GM13976 (cell line): ENCODE measurements around the gene NDUFAF8.

Experiments
- DNase-seq: peaks from one replicate; pipeline ENCODE4 v3.0.0; 2012; ENCODE audit warnings: low spot score
- in situ Hi-C: fragments of 300-500 bp; cut with MboI; formaldehyde crosslinking; loops from one replicate; pipeline ENCODE4 v1.12.0; 2022; ENCODE audit warnings: low sequenced_read_pairs, mixed read lengths, inconsistent platforms; ENCODE audit not compliant: unreplicated experiment
- TF ChIP-seq, protein P1 (sequence below): IDR thresholded peaks from 2 replicates; pipeline ENCODE4 v1.5.1; 2012; ENCODE audit warnings: borderline replicate concordance, mild to moderate bottlenecking; ENCODE audit not compliant: insufficient read depth; ENCODE audit errors: extremely low read depth, missing control alignments, control extremely low read depth

The NDUFAF8 gene

DNA sequence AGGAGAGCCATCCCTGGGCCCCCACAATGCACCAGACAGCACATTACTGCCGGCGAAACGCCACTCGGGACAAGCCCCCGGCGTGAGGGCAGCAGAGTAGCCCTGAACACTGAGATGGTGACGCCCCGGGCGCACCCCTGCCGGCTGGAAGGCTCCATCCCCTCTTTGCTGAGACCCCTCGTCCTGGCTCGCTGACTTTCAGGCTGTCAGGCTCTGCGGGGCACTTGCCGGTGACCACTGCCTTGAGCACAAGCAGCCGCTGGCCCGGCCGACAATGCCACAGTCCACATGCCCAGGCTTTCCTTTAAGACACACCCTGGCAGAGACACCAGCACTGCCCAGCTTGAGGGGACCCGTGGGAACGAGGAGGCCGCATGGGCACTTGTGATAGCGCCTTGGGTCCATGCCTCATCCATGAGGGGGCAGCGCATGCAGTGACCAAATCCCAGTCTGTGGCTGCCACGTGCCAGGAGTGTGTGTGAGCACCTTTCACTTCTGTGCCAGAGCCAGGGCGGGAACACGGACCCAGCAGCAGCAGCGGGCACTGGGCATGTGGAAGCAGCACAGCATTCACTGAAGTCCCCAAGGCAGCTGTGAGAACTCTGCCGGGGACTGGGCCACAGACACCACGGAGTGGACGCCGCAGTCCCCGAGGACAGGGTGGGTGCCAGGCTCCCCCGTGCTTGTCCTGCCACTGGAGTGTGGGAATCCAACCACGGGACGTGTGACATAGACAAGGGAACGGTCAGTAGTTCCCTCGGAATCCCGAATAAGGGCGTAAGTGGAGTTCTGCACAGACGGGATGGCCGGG, 24.5 kb downstream of the NDUFAF8 start:
- in situ Hi-C loops = no loop called here
- TF ChIP-seq, protein P1, sequence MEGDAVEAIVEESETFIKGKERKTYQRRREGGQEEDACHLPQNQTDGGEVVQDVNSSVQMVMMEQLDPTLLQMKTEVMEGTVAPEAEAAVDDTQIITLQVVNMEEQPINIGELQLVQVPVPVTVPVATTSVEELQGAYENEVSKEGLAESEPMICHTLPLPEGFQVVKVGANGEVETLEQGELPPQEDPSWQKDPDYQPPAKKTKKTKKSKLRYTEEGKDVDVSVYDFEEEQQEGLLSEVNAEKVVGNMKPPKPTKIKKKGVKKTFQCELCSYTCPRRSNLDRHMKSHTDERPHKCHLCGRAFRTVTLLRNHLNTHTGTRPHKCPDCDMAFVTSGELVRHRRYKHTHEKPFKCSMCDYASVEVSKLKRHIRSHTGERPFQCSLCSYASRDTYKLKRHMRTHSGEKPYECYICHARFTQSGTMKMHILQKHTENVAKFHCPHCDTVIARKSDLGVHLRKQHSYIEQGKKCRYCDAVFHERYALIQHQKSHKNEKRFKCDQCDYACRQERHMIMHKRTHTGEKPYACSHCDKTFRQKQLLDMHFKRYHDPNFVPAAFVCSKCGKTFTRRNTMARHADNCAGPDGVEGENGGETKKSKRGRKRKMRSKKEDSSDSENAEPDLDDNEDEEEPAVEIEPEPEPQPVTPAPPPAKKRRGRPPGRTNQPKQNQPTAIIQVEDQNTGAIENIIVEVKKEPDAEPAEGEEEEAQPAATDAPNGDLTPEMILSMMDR = no peak
- DNase-seq = no peak

DNA sequence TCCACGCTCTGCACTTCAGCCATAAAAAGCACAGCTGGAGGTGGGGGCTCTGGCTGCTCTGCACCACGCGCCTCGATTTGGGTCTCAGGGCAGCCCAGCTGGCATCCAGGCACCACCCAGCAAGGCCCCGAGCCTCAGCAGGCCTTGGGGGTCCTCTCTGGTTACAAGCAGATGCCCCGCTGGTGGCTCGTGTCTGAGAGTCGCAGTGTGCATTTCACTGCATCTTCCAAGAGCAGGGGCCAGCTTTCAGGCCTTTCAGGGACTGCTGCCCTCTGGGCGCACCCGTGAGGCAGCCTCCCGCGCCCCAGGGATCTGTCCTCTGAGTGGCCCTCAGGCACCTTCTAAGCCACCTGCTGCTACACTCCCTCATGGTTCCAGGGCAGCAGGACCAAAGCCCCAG, 25.5 kb downstream of the NDUFAF8 start:
- in situ Hi-C loops = no loop called here
- TF ChIP-seq, protein P1 = no peak
- DNase-seq = no peak

- TF ChIP-seq, protein P1 = no peak
- in situ Hi-C loops = no loop called here
- no peak for DNase-seq
These were observed 26.5 kb downstream of the NDUFAF8 start for GRCh38 chr17:81265576-81265975.

- in situ Hi-C loops = no loop called here
- TF ChIP-seq, protein P1 = no peak
These were observed 28.4 kb downstream of the NDUFAF8 start for GRCh38 chr17:81267390-81268067.

GRCh38 chr17:81270279-81270678, 31.2 kb downstream of the NDUFAF8 start:
- TF ChIP-seq, protein P1 = no peak
- no peak for DNase-seq
- in situ Hi-C loops = no loop called here

More at GRCh38 chr17:81267390-81268067, 28.4 kb downstream of the NDUFAF8 start:
- DNase-seq = no peak

GRCh38 chr17:81271226-81271625, 32.1 kb downstream of the NDUFAF8 start:
- TF ChIP-seq, protein P1 = no peak
- DNase-seq = no peak
- in situ Hi-C loops = no loop called here
